ENCODE data around the gene KLK4.

The KLK4 gene

GRCh38 chr19:50878851-50879250 lies 32.3 kb downstream of the KLK4 start:
- no peak for DNase-seq (ENCODE audit: low read depth in 2 of 2)

DNA sequence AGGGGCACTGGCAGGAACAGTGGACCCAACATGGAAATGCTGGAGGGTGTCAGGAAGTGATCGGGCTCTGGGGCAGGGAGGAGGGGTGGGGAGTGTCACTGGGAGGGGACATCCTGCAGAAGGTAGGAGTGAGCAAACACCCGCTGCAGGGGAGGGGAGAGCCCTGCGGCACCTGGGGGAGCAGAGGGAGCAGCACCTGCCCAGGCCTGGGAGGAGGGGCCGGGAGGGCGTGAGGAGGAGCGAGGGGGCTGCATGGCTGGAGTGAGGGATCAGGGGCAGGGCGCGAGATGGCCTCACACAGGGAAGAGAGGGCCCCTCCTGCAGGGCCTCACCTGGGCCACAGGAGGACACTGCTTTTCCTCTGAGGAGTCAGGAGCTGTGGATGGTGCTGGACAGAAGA lies 33.9 kb downstream of the KLK4 start:
- no peak for DNase-seq (ENCODE audit: low read depth in 2 of 2)

DNA sequence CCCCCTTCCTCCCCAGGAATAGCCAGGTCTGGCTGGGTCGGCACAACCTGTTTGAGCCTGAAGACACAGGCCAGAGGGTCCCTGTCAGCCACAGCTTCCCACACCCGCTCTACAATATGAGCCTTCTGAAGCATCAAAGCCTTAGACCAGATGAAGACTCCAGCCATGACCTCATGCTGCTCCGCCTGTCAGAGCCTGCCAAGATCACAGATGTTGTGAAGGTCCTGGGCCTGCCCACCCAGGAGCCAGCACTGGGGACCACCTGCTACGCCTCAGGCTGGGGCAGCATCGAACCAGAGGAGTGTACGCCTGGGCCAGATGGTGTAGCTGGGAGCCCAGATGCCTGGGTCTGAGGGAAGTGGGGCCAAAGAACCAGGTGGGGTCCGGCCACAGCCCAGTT lies 34.7 kb downstream of the KLK4 start:
- no peak for DNase-seq (ENCODE audit: low read depth in 2 of 2)

DNA sequence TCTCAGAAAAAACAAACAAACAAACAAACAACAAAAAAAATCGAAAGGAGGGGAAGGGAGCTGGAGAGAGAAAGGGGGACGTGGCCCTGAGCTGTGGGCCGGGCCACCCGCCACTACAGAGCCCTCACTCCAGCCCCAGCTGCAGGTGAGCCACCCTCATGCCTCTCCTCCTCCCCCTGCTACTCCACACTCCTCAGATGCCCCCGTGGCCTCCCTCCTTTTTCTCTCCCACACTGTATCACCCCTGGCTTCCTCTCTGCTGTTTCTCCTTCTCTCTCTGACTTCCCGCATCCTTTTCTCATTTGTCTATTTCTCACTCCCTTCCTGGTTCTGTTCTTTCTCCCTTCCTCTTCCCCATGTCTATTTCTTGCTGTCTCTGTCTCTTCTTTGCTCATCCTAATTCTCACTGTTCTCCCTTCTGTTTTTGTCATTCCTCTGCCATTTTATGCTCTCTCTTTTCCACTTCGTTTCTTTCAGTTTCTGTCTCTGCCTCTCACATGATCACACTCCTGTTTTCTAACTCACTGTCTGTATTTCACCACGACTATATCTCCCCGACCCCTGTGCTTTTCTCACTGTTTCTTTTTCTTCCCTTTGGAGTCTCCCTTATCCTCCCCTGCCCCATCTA lies 35.3 kb downstream of the KLK4 start:
- DNase-seq (ENCODE audit: low read depth in 2 of 2), result no peak

- no peak for DNase-seq (ENCODE audit: low read depth in 2 of 2)
Observed at GRCh38 chr19:50874211-50874610, 37.0 kb downstream of the KLK4 start.

DNA sequence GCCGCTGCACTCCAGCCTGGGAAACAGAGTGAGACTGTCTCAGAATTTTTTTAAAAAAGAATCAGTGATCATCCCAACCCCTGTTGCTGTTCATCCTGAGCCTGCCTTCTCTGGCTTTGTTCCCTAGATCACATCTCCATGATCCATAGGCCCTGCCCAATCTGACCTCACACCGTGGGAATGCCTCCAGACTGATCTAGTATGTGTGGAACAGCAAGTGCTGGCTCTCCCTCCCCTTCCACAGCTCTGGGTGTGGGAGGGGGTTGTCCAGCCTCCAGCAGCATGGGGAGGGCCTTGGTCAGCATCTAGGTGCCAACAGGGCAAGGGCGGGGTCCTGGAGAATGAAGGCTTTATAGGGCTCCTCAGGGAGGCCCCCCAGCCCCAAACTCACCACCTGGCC lies 38.1 kb downstream of the KLK4 start, which contains the start of gene KLK2:
Gene KLK2 (plus strand): TSS at position 384 of the 400 bp plus-strand sequence. CDS start 35 bp downstream, outside the sequence.
- DNase-seq (ENCODE audit: low read depth in 2 of 2), result no peak

DNA sequence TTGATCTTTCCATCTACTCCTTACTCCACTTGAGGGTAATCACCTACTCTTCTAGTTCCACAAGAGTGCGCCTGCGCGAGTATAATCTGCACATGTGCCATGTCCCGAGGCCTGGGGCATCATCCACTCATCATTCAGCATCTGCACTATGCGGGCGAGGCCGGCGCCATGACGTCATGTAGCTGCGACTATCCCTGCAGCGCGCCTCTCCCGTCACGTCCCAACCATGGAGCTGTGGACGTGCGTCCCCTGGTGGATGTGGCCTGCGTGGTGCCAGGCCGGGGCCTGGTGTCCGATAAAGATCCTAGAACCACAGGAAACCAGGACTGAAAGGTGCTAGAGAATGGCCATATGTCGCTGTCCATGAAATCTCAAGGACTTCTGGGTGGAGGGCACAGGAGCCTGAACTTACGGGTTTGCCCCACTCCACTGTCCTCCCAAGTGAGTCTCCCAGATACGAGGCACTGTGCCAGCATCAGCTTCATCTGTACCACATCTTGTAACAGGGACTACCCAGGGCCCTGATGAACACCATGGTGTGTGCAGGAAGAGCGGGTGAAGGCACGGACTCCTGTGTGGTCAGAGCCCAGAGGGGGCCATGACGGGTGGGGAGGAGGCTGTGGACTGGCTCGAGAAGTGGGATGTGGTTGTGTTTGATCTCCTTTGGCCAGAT lies 40.6 kb downstream of the KLK4 start:
- DNase-seq (ENCODE audit: low read depth in 2 of 2), result no peak

- no peak for DNase-seq (ENCODE audit: low read depth in 2 of 2)
Observed at GRCh38 chr19:50869479-50869878, 41.7 kb downstream of the KLK4 start.

- no peak for DNase-seq (ENCODE audit: low read depth in 2 of 2)
Observed at GRCh38 chr19:50861496-50862286, 49.5 kb downstream of the KLK4 start.

DNA sequence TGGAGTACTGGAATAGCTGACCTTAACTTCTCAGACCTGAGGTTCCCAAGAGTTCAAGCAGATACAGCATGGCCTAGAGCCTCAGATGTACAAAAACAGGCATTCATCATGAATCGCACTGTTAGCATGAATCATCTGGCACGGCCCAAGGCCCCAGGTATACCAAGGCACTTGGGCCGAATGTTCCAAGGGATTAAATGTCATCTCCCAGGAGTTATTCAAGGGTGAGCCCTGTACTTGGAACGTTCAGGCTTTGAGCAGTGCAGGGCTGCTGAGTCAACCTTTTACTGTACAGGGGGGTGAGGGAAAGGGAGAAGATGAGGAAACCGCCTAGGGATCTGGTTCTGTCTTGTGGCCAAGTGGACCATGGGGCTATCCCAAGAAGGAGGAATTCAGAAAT lies 50.2 kb downstream of the KLK4 start:
- DNase-seq (ENCODE audit: low read depth in 2 of 2), result no peak

DNA sequence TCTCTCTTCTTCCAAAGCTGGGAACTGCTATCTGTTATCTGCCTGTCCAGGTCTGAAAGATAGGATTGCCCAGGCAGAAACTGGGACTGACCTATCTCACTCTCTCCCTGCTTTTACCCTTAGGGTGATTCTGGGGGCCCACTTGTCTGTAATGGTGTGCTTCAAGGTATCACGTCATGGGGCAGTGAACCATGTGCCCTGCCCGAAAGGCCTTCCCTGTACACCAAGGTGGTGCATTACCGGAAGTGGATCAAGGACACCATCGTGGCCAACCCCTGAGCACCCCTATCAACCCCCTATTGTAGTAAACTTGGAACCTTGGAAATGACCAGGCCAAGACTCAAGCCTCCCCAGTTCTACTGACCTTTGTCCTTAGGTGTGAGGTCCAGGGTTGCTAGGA lies 51.3 kb downstream of the KLK4 start:
- no peak for DNase-seq (ENCODE audit: low read depth in 2 of 2)

DNA sequence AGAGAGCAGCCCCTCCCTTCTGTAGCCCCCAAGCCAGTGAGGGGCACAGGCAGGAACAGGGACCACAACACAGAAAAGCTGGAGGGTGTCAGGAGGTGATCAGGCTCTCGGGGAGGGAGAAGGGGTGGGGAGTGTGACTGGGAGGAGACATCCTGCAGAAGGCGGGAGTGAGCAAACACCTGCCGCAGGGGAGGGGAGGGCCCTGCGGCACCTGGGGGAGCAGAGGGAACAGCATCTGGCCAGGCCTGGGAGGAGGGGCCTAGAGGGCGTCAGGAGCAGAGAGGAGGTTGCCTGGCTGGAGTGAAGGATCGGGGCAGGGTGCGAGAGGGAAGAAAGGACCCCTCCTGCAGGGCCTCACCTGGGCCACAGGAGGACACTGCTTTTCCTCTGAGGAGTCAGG lies 52.3 kb downstream of the KLK4 start:
- DNase-seq (ENCODE audit: low read depth in 2 of 2), result no peak

- DNase-seq (ENCODE audit: low read depth in 2 of 2), result no peak
Observed at GRCh38 chr19:50857366-50857765, 53.8 kb downstream of the KLK4 start.
